Panc1 (cell line): Measurements from ENCODE around the gene SMC2. TPM values are rescaled to one million over a fixed set of nuclear protein-coding genes. Genes with fewer than 3 reads are reported as not detected.

Experiments
- ATAC-seq: fragments of 200-7000 bp; cut with Tn5 transposase; 2 replicates; pipeline ENCODE4 v1.9.1; 2020; ENCODE audit warnings: mild to moderate bottlenecking, moderate library complexity
- BruUV-seq: library from RNA; stranded (reverse); fragments of 400-500 nt; replicated peaks from 2 replicates; lab custom pipeline; 2021; lab: Mats Ljungman, UMichigan
- CTCF ChIA-PET: fragments of 300-600 bp; sonication (Branson Sonifier 250); formaldehyde crosslinking; loops from one replicate; lab custom pipeline; 2022; ENCODE audit warnings: antibody characterized with exemption; lab: Charles Lee
- POLR2A ChIA-PET: fragments of 300-600 bp; sonication (Branson Sonifier 250); formaldehyde crosslinking; loops from one replicate; lab custom pipeline; 2022; ENCODE audit warnings: antibody characterized with exemption; lab: Charles Lee
- DNase-seq: peaks from one replicate; pipeline ENCODE4 v3.0.0-alpha.2; 2010; ENCODE audit warnings: low read depth, low spot score
- H3K27ac ChIP-seq: 2 replicates; pipeline ENCODE4 v1.5.1; 2011; ENCODE audit warnings: mild to moderate bottlenecking, low read length, inconsistent platforms
- H3K27me3 ChIP-seq: fragments of 200-500 bp; sonication (Bioruptor generic); 2 replicates; pipeline ENCODE4 v1.6.0; 2014; ENCODE audit warnings: low read length, inconsistent platforms; ENCODE audit not compliant: control insufficient read depth, insufficient read depth
- H3K36me3 ChIP-seq: fragments of 200-500 bp; sonication (Bioruptor generic); 2 replicates; pipeline ENCODE4 v1.5.1; 2014; ENCODE audit warnings: inconsistent platforms, mild to moderate bottlenecking, low read length, moderate library complexity; ENCODE audit not compliant: control insufficient read depth, insufficient read depth
- H3K4me1 ChIP-seq: 2 replicates; pipeline ENCODE4 v1.5.1; 2011; ENCODE audit warnings: inconsistent platforms, mild to moderate bottlenecking, low read length, moderate library complexity; ENCODE audit not compliant: control insufficient read depth, insufficient read depth
- H3K4me3 ChIP-seq, 2 experiments: 2 replicates each; pipeline ENCODE4 v1.5.1; 2011 to 2012; ENCODE audit warnings: low read depth in 2 of 2, low read length in 2 of 2, mild to moderate bottlenecking in 2 of 2, inconsistent platforms in 1 of 2, moderate library complexity in 1 of 2
- H3K9me3 ChIP-seq: fragments of 200-500 bp; sonication (Bioruptor generic); 2 replicates; pipeline ENCODE4 v1.5.1; 2014; ENCODE audit warnings: low read depth, mild to moderate bottlenecking, inconsistent platforms, low read length, moderate library complexity; ENCODE audit not compliant: control insufficient read depth, insufficient read depth
- POLR2AphosphoS5 ChIP-seq: IDR thresholded peaks from 2 replicates; pipeline ENCODE4 v1.6.1; 2012; ENCODE audit warnings: mild to moderate bottlenecking, low read depth, low read length, moderate library complexity
- SIN3A ChIP-seq: IDR thresholded peaks from 2 replicates; pipeline ENCODE4 v1.6.1; 2012; ENCODE audit warnings: low read depth, mild to moderate bottlenecking, low read length, moderate library complexity, borderline replicate concordance; ENCODE audit not compliant: insufficient read depth
- TCF7L2 ChIP-seq: IDR thresholded peaks from 2 replicates; pipeline ENCODE4 v1.6.1; 2011; ENCODE audit warnings: mild to moderate bottlenecking, low read depth, low read length, inconsistent platforms
- in situ Hi-C: cut with HindIII; loops from 2 replicates; pipeline ENCODE4 v1.10.0; 2016; ENCODE audit warnings: low sequenced_read_pairs, low pct_unique_long_range_greater_than_20kb
- intact Hi-C: fragments of 100-400 bp; cut with micrococcal nuclease; formaldehyde crosslinking; loops from one replicate; pipeline ENCODE4 v1.10.0; 2022; ENCODE audit not compliant: unreplicated experiment
- total RNA-seq: library from RNA; stranded (reverse); gene quantifications from one replicate; pipeline ENCODE4 v1.2.1, GENCODE V29; 2021; ENCODE audit not compliant: unreplicated experiment
- TF ChIP-seq, protein P1 (sequence below): fragments of 450-650 bp; IDR thresholded peaks from 2 replicates; pipeline ENCODE4 v1.5.1; 2017; ENCODE audit warnings: mild to moderate bottlenecking
- TF ChIP-seq, protein P2 (sequence below), 2 experiments: IDR thresholded peaks; 2 replicates each; pipeline ENCODE4 v1.6.1; 2011 to 2012; ENCODE audit warnings: low read depth in 2 of 2, control low read depth in 1 of 2, low read length in 1 of 2, mild to moderate bottlenecking in 1 of 2, moderate library complexity in 1 of 2; ENCODE audit not compliant: insufficient read depth in 1 of 2

Gene SMC2
- total RNA-seq, 1 experiment from 2014 or later = 25.3 TPM

DNA sequence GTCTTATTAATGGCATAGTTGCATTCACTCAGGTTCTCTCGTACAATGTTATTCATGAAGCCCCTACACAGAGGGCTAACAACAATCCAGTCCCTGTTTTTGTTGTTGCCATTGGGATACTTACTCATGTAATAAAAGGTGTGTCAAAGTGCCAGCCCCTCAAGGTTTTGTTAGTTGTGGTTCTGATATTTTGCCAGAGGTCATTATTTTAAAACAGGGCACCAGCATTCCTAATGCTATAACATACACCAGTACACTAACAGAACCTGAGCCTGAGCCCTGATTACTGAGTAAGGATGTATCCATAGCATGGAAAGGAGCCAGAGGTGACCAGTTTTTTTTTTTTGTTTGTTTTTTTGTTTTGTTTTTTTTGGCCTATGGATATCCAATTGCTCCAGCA is 50.2 kb downstream of the SMC2 start:
- ChIA-PET POLR2A (no interaction called here), CTCF (no interaction called here)
- intact Hi-C loops = no loop called here
- no peak for DNase-seq
- in situ Hi-C loops = no loop called here
- BruUV-seq = no TSS peak
- H3K4me3 ChIP-seq = no peak overlapping the region
- H3K36me3 ChIP-seq = no peaks in the 10 kb centered on the region; the same call in 1 of the 2 replicates
- no peak overlapping the region for H3K27ac ChIP-seq
- H3K27me3 ChIP-seq = no peaks in the 10 kb centered on the region
- ATAC-seq = no peak
- no peaks in the 10 kb centered on the region for H3K9me3 ChIP-seq
- TF ChIP-seq POLR2AphosphoS5 (no peak), TCF7L2 (no peak), SIN3A (no peak)
- TF ChIP-seq, protein P1, sequence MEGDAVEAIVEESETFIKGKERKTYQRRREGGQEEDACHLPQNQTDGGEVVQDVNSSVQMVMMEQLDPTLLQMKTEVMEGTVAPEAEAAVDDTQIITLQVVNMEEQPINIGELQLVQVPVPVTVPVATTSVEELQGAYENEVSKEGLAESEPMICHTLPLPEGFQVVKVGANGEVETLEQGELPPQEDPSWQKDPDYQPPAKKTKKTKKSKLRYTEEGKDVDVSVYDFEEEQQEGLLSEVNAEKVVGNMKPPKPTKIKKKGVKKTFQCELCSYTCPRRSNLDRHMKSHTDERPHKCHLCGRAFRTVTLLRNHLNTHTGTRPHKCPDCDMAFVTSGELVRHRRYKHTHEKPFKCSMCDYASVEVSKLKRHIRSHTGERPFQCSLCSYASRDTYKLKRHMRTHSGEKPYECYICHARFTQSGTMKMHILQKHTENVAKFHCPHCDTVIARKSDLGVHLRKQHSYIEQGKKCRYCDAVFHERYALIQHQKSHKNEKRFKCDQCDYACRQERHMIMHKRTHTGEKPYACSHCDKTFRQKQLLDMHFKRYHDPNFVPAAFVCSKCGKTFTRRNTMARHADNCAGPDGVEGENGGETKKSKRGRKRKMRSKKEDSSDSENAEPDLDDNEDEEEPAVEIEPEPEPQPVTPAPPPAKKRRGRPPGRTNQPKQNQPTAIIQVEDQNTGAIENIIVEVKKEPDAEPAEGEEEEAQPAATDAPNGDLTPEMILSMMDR = no peak
- TF ChIP-seq, protein P2, sequence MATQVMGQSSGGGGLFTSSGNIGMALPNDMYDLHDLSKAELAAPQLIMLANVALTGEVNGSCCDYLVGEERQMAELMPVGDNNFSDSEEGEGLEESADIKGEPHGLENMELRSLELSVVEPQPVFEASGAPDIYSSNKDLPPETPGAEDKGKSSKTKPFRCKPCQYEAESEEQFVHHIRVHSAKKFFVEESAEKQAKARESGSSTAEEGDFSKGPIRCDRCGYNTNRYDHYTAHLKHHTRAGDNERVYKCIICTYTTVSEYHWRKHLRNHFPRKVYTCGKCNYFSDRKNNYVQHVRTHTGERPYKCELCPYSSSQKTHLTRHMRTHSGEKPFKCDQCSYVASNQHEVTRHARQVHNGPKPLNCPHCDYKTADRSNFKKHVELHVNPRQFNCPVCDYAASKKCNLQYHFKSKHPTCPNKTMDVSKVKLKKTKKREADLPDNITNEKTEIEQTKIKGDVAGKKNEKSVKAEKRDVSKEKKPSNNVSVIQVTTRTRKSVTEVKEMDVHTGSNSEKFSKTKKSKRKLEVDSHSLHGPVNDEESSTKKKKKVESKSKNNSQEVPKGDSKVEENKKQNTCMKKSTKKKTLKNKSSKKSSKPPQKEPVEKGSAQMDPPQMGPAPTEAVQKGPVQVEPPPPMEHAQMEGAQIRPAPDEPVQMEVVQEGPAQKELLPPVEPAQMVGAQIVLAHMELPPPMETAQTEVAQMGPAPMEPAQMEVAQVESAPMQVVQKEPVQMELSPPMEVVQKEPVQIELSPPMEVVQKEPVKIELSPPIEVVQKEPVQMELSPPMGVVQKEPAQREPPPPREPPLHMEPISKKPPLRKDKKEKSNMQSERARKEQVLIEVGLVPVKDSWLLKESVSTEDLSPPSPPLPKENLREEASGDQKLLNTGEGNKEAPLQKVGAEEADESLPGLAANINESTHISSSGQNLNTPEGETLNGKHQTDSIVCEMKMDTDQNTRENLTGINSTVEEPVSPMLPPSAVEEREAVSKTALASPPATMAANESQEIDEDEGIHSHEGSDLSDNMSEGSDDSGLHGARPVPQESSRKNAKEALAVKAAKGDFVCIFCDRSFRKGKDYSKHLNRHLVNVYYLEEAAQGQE (IDR thresholded peaks at IDR 0.05; ENCODE audit: insufficient read depth in 1 of 2, low read depth in 2 of 2, low read length in 1 of 2) = no peak
- no peaks in the 10 kb centered on the region for H3K4me1 ChIP-seq

DNA sequence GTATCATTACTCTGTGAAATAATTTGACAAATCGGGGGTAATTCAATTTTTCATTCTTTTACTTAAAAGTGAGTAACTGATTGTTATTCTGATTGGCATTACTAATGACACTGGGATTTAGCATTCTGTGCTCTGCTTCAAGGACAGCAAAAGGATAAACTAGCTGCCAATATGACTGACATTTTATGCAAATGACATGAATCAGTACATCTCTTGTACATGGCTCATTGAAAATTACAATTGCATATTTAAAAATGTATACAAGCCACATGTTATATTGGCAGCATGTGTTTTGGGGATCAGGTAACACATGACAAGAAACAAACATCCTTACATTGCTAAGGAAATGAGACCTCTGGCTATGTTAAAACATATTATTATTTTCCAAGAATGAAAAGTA is 79.0 kb downstream of the SMC2 start:
- no peak for ATAC-seq
- POLR2A ChIA-PET = no interaction called here
- Histone ChIP-seq H3K4me1 (no peaks in the 10 kb centered on the region), H3K27me3 (no peaks in the 10 kb centered on the region), H3K36me3 (no peaks in the 10 kb centered on the region), H3K27ac (no peak overlapping the region), H3K9me3 (no peaks in the 10 kb centered on the region), H3K4me3 (no peak overlapping the region)
- CTCF ChIA-PET = no interaction called here
- DNase-seq = no peak
- no TSS peak for BruUV-seq
- in situ Hi-C loops (no loop called here), intact Hi-C loops (no loop called here)
- TF ChIP-seq, protein P1 = no peak
- no peak for TF ChIP-seq SIN3A
- TF ChIP-seq, protein P2 (IDR thresholded peaks at IDR 0.05; ENCODE audit: insufficient read depth in 1 of 2, low read depth in 2 of 2, low read length in 1 of 2) = no peak
